Psoas muscle (tissue), 8 donors: Measurements from ENCODE around the gene ZNF580. TPM values are rescaled to one million over a fixed set of nuclear protein-coding genes. Genes with fewer than 3 reads are reported as not detected.

Experiments
- ATAC-seq, 4 donors: fragments of 200-7000 bp; cut with Tn5 transposase; one replicate each; pipeline ENCODE4 v1.9.1; 2020; ENCODE audit warnings: moderate library complexity in 3 of 4, mild to moderate bottlenecking in 2 of 4
- DNase-seq, 2 donors: peaks; one replicate each; pipeline ENCODE4 v3.0.0-alpha.2; 2020
- H3K27ac ChIP-seq: fragments of 200-600 bp; one replicate; pipeline ENCODE4 v1.8.0; 2022
- H3K27me3 ChIP-seq, 3 donors: fragments of 200-600 bp in 1 of 3; one replicate each; pipeline versions ENCODE4 v1.6.1 to v1.8.0; 2013 to 2022; ENCODE audit warnings: low read length in 2 of 3, mild to moderate bottlenecking in 2 of 3, moderate library complexity in 1 of 3; ENCODE audit not compliant: insufficient read depth in 3 of 3
- H3K36me3 ChIP-seq, 2 donors: fragments of 200-600 bp in 1 of 2; one replicate each; pipeline versions ENCODE4 v1.6.1 to v1.8.0; 2013 to 2022; ENCODE audit warnings: low read depth in 1 of 2, mild to moderate bottlenecking in 1 of 2, moderate library complexity in 1 of 2; ENCODE audit not compliant: insufficient read depth in 1 of 2
- H3K4me1 ChIP-seq: fragments of 200-600 bp; one replicate; pipeline ENCODE4 v1.8.0; 2022
- H3K4me3 ChIP-seq: fragments of 200-600 bp; one replicate; pipeline ENCODE4 v1.8.0; 2022; ENCODE audit warnings: mild to moderate bottlenecking
- H3K9me3 ChIP-seq: fragments of 200-600 bp; one replicate; pipeline ENCODE4 v1.8.0; 2022
- CTCF ChIP-seq: fragments of 200-600 bp; IDR thresholded peaks from one replicate; pipeline ENCODE4 v1.8.0; 2022; ENCODE audit warnings: antibody characterized with exemption
- WGBS, 3 donors: extraction: QIAGEN DNeasy Blood & Tissue Kit; methylation state at CpG; one replicate each; pipeline versions ENCODE4 v1.1.6 to v1.1.7; 2013; 5-methylcytosine and 5-hydroxymethylcytosine counted together
- intact Hi-C, 2 donors: fragments of 100-400 bp; cut with DNase I; formaldehyde crosslinking; loops; one replicate each; pipeline versions ENCODE4 v1.11.0 to v1.14.2; 2022
- polyA plus RNA-seq, 3 donors: library from polyadenylated mRNA; stranded (reverse); fragments of 200-250 nt; gene quantifications; one replicate each; pipeline ENCODE4 v1.2.3, GENCODE V29; 2013
- total RNA-seq, 4 donors: library from RNA; stranded (reverse); fragmentation: NEBNext Ultra II Directional in 2 of 4; extraction: Animal tissue kit (Norgen Biotek cat#: 25700) in 2 of 4; gene quantifications; one replicate each; pipeline versions ENCODE4 v1.2.1 to v1.2.4, GENCODE V29; 2021 to 2023
- donor health status: healthy with polysubstance abuse.
- donor health status: DM: no; HTN: no; CAD: no; lungs with moderate emphysema.
- donor health status: Bipolar disorder and iron deficiency.
- donor health status: healthy.
- donor health status: DM: yes; HTN: yes; CAD: no.
- donor health status: DM: no; HTN: no; CAD: no.
- donor health status: DM: no; HTN: no; CAD: no.
- donor health status: DM: yes; HTN: yes; CAD: no.

ZNF580 gene
- total and polyA plus RNA-seq, 7 donors = 5.9 to 21.1 (median 13.5) TPM

DNA sequence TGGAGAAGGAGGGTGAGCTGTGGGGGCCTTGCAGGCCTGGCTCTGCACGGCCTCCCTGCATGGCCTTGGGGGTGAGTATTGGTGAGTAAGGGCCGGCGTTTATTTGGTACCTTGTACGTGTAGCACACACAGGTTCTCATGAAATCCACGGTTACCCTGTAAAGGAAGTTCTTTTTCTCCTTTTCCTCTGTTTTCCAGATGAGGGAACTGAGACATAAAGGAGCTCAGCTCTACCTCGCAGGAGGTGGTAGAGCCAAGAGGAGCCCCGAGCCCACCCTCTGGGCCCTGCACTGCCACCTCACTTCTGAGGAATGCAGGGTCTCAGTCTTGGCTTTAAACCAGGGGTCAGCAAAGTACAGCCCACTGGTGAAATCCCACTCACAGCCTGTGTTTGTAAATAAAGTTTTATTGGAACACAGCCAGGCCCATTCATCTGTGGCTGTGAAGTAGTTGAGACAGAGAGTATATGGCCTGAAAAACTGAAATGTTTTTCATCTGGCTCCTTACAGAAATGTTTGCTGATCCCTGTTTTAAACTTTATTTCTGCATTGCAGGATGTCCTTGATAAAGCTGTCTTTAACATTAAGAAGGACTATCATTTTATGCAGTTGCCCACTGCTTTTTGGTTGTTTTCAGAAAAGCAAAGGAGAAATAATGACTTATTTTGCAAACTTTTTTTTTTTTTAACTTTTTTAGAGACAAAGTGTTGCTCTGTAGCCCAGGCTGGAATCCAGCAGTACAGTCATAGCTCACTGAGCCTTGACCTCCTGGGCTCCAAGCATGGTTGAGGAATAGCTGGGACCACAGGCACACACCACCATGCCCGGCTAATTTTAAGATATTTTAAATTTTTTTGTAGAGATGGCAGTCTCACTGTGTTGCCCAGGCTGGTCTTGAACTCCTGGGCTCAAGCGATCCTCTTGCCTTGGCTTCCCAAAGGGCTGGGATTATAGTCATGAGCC, 40.6 kb downstream of the ZNF580 start:
- Histone ChIP-seq H3K9me3 (no peaks in the 10 kb centered on the region), H3K4me3 (no peak overlapping the region), H3K27me3 (no peaks in the 10 kb centered on the region), H3K4me1 (peaks cover 19% of the 10 kb centered on the region), H3K36me3 (peaks cover 6 to 87% of the 10 kb centered on the region in 2 donors), H3K27ac (no peak overlapping the region)
- intact Hi-C loops = no loop called here
- WGBS, 3 donors = 83 to 87% (median 85%) methylated on average over 9 of the region's 9 CpGs
- ATAC-seq = no peak
- no peak for DNase-seq
- no peak for TF ChIP-seq CTCF

DNA sequence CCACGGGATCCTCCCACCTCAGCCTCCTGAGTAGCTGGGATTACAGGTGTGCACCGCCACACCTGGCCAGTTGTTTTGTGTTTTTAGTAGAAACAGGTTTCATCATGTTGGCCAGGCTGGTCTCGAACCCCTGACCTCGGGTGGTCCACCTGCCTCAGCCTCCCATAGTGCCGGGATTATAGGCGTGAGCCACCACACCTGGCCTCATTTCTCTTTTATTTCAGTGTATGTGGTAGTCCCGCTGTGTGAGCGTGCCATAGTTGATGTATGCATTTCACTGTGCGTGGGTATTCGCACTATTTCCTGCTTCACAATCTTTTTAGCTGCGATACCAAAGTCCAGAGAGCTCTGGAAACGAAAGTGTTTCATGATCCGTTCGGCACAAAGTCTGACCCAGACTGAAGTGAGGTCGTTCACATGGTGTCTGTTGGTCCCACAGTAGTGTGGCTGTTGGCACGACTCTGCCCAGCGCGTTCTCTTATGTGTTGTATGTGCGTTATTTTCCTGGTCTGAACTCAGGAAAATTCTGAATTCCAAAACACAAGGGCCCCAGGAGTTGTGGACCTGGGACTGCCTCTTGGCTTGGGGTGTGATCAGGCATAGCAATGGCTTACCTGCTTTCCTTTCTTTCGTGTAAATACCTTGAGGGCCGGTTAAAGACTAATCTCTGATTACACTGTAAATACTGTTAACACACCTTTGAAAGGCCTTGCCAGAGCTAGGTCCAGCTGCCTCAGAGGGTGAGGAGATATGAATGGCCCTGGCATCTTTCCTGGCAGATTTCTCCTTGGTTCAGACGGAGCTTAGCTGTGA, 42.9 kb downstream of the ZNF580 start:
- WGBS, 3 donors = 90 to 92% (median 90%) methylated on average over 22 of the region's 22 CpGs
- H3K9me3 ChIP-seq = no peaks in the 10 kb centered on the region
- H3K36me3 ChIP-seq = peaks cover 6 to 83% of the 10 kb centered on the region in 2 donors
- H3K4me1 ChIP-seq = no peaks in the 10 kb centered on the region
- intact Hi-C loops = no loop called here
- DNase-seq (peak in 1 of 2 donors; percentile 2), ATAC-seq (no peak)
- no peak overlapping the region for H3K27ac ChIP-seq
- no peak for TF ChIP-seq CTCF
- H3K27me3 ChIP-seq = no peaks in the 10 kb centered on the region
- no peak overlapping the region for H3K4me3 ChIP-seq

DNA sequence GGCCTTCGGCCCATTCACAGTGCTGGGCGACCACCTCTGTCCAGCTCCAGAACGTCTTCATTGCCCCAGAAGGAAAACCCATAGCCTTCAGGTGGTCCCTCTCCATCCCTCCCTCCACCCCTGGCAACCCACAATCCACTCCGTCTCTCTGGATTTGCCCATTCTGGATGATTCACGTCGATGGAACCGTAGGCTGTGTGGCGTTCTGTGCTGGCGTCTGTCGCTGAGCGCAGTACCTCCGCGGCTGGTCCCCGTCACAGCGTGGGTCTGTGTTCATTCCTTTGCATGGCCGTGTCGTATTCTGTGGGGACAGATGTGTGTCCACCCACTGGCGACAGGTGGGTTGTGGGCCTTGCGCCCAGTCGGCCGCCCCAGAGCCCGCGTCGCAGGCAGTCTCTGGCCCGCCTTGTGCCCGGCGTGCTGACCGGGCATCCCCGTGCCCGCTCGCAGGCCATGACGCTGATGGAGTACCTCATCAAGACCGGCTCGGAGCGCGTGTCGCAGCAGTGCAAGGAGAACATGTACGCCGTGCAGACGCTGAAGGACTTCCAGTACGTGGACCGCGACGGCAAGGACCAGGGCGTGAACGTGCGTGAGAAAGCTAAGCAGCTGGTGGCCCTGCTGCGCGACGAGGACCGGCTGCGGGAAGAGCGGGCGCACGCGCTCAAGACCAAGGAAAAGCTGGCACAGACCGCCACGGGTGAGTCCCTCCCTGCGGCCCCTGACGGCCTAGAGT, 44.3 kb downstream of the ZNF580 start:
- 91 to 94% (median 93%) methylated on average over 60 of the region's 60 CpGs for WGBS, 3 donors
- peak; percentile 10 to 45 for DNase-seq
- intact Hi-C loops = no loop called here
- Histone ChIP-seq H3K36me3 (peaks cover 6 to 83% of the 10 kb centered on the region in 2 donors), H3K27me3 (no peaks in the 10 kb centered on the region), H3K9me3 (no peaks in the 10 kb centered on the region), H3K27ac (no peak overlapping the region), H3K4me3 (no peak overlapping the region), H3K4me1 (no peaks in the 10 kb centered on the region)
- TF ChIP-seq CTCF = no peak
- ATAC-seq = no peak

GRCh38 chr19:55685776-55686175, 45.0 kb downstream of the ZNF580 start:
- TF ChIP-seq CTCF = no peak
- DNase-seq (peak in 1 of 2 donors; percentile 23), ATAC-seq (no peak)
- no peak overlapping the region for H3K27ac ChIP-seq
- H3K4me1 ChIP-seq = no peaks in the 10 kb centered on the region
- no peaks in the 10 kb centered on the region for H3K27me3 ChIP-seq
- H3K4me3 ChIP-seq = no peak overlapping the region
- no peaks in the 10 kb centered on the region for H3K9me3 ChIP-seq
- intact Hi-C loops = no loop called here
- peaks cover 5 to 83% of the 10 kb centered on the region in 2 donors for H3K36me3 ChIP-seq
- WGBS, 3 donors = 89 to 93% (median 92%) methylated on average over 6 of the region's 6 CpGs
